Measurements from ENCODE around the gene DAGLB. TPM values are rescaled to one million over a fixed set of nuclear protein-coding genes. Genes with fewer than 3 reads are reported as not detected.

Gene DAGLB, protein sequence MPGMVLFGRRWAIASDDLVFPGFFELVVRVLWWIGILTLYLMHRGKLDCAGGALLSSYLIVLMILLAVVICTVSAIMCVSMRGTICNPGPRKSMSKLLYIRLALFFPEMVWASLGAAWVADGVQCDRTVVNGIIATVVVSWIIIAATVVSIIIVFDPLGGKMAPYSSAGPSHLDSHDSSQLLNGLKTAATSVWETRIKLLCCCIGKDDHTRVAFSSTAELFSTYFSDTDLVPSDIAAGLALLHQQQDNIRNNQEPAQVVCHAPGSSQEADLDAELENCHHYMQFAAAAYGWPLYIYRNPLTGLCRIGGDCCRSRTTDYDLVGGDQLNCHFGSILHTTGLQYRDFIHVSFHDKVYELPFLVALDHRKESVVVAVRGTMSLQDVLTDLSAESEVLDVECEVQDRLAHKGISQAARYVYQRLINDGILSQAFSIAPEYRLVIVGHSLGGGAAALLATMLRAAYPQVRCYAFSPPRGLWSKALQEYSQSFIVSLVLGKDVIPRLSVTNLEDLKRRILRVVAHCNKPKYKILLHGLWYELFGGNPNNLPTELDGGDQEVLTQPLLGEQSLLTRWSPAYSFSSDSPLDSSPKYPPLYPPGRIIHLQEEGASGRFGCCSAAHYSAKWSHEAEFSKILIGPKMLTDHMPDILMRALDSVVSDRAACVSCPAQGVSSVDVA
- total RNA-seq (ENCODE audit: low replicate concordance) = 21.2 and 27.0 TPM in 2 replicates
- long read RNA-seq, transcript DAGLB-201 (15 exons, 2,897 nt) = major isoform, 16 of 25 reads
- long read RNA-seq, partial matches to known transcripts = 4 of 25 reads
- long read RNA-seq, other reads (novel, unspliced or antisense) = 4 of 25 reads

DNA sequence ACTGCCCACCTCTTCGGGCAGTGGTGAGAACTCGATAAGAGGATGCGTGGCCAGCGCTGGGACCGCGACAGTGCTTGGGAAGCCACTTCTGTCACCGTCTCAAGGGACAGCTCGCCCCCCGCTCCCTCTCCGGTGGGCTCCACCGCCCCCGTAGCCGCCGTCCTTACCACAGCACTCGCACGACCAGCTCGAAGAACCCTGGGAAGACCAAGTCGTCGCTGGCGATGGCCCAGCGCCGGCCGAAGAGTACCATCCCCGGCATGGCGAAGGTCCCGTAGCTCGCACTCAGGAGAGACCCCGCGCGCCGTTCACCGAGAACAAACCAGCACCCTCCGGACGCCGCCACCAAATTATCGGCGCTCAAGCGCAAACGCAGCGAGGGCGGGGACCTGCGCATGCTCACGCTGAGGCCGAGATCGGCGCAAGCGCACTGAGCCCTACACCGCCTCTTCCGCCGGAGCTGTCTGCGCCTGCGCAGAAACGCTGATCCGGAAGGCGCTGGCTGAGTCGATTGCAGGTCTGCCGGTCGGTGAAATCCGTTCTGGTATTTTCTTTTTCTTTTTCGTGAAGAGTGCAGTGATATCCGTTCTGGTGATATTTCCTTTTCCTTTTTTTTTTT is at the start of gene DAGLB:
Gene DAGLB (minus strand): TSS at position 374 of the 619 bp plus-strand sequence. CDS start 112 bp downstream, at position 262.
- Mint-ChIP-seq H3K27ac (peak within 1 kb of the TSS; percentile 97), H3K4me1 (ENCODE audit: unreplicated experiment) (peaks cover 13% of the 10 kb centered on the region), H3K9me3 (no peaks in the 10 kb centered on the region), H3K27me3 (no peaks in the 10 kb centered on the region), H3K4me3 (peak within 1 kb of the TSS; percentile 90), H3K36me3 (peaks cover 14% of the 10 kb centered on the region)
- peak; percentile 97 for DNase-seq (ENCODE audit: extremely low spot score, unreplicated experiment)
- TF ChIP-seq, protein P1, sequence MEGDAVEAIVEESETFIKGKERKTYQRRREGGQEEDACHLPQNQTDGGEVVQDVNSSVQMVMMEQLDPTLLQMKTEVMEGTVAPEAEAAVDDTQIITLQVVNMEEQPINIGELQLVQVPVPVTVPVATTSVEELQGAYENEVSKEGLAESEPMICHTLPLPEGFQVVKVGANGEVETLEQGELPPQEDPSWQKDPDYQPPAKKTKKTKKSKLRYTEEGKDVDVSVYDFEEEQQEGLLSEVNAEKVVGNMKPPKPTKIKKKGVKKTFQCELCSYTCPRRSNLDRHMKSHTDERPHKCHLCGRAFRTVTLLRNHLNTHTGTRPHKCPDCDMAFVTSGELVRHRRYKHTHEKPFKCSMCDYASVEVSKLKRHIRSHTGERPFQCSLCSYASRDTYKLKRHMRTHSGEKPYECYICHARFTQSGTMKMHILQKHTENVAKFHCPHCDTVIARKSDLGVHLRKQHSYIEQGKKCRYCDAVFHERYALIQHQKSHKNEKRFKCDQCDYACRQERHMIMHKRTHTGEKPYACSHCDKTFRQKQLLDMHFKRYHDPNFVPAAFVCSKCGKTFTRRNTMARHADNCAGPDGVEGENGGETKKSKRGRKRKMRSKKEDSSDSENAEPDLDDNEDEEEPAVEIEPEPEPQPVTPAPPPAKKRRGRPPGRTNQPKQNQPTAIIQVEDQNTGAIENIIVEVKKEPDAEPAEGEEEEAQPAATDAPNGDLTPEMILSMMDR (conservative IDR thresholded peaks at IDR 0.05) = no peak

DNA sequence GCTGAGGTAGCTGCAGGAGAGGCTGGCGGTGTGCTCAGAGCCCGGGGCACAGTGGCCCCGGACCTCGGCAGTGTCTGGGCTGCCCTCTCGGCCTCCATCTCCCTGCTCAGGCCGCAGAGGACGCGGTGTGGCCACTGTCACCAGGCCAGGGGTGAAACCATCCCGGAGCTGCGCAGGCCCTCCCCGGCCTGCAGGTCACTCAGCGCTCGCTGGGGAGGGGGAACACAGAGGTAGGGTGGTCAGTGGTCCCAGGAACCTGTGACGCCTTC is 49.8 kb upstream of the DAGLB start:
- TF ChIP-seq, protein P1 (conservative IDR thresholded peaks at IDR 0.05) = no peak
- Mint-ChIP-seq H3K4me1 (ENCODE audit: unreplicated experiment) (no peaks in the 10 kb centered on the region), H3K9me3 (no peaks in the 10 kb centered on the region), H3K36me3 (no peaks in the 10 kb centered on the region), H3K27ac (no peak overlapping the region), H3K4me3 (no peak overlapping the region), H3K27me3 (no peaks in the 10 kb centered on the region)
- DNase-seq (ENCODE audit: extremely low spot score, unreplicated experiment) = no peak

DNA sequence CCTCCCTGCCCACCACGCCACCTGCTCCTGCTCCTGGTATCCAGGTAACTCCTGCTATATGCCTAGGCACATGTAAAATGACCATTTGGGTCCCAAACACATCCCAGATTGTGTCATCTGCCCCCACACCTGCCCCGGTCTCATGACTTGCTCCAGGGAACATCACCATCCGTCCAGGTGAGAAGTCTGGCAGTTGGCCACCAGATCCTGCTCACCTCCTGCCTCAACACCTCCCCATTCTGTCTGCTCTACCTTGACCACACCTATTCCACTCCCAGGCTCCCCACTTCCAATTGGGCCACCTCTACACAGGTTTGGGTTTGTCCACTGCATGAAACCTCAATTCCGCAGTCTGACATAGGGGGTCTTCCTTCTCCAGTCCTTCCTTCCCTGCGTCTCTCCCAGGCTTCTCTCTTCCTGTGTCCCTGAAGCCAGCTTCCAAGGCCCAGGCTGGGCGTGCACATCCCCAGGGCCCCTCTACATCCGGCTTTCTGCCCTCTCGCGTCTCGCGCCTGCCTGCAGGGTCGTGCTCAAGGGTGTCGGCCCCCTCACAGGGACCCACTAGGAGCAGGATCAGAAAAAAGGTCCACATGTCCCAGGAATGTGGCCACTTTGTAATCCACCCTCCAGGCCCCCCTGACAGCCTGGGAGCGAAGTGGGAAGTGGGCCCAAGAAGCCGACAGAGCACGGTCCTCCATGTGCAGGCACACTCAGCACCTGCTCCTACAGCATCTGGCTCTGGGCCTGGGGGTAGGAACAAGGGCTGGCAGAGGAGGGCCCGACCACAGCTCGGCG is 49.3 kb upstream of the DAGLB start:
- no peaks in the 10 kb centered on the region for H3K4me1 Mint-ChIP-seq (ENCODE audit: unreplicated experiment)
- H3K27ac Mint-ChIP-seq = no peak overlapping the region
- DNase-seq (ENCODE audit: extremely low spot score, unreplicated experiment) = no peak
- H3K4me3 Mint-ChIP-seq = no peak overlapping the region
- no peaks in the 10 kb centered on the region for H3K36me3 Mint-ChIP-seq
- H3K9me3 Mint-ChIP-seq = no peaks in the 10 kb centered on the region
- no peaks in the 10 kb centered on the region for H3K27me3 Mint-ChIP-seq
- TF ChIP-seq, protein P1 (conservative IDR thresholded peaks at IDR 0.05) = no peak

DNA sequence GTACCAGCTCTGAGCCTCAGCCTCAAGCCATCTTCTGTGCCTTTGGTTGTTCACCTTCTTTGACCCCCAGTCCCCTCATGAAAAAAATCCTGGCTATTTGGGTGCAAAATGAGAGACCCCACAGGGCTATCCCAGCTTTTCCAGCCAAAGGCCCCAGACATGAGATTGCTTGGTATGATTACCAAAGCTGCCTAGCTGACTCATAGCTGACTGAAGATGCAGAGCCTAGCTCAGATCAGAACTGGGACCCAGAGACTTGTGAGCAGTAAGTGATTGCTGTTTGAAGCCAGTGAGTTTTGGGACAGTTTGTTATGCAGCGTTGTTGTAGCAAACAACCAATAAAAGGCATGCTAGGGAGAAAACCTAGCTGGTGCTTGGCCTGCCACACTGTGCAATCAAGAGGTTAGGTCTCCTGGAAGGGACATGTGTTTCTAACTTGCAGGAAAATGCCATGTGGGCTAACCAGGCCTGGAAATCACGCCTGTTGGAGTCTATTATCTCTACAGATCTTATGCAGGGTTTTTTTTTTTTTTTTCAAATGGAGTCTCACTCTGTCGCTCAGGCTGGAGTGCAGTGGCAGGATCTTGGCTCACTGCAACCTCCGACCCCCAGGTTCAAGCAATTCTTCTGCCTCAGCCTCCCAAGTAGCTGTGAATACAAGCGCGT is 48.0 kb upstream of the DAGLB start:
- peaks cover 4% of the 10 kb centered on the region for H3K27me3 Mint-ChIP-seq
- no peak overlapping the region for H3K4me3 Mint-ChIP-seq
- H3K36me3 Mint-ChIP-seq = no peaks in the 10 kb centered on the region
- H3K27ac Mint-ChIP-seq = no peak overlapping the region
- no peaks in the 10 kb centered on the region for H3K9me3 Mint-ChIP-seq
- TF ChIP-seq, protein P1 (conservative IDR thresholded peaks at IDR 0.05) = no peak
- DNase-seq (ENCODE audit: extremely low spot score, unreplicated experiment) = no peak
- no peaks in the 10 kb centered on the region for H3K4me1 Mint-ChIP-seq (ENCODE audit: unreplicated experiment)

DNA sequence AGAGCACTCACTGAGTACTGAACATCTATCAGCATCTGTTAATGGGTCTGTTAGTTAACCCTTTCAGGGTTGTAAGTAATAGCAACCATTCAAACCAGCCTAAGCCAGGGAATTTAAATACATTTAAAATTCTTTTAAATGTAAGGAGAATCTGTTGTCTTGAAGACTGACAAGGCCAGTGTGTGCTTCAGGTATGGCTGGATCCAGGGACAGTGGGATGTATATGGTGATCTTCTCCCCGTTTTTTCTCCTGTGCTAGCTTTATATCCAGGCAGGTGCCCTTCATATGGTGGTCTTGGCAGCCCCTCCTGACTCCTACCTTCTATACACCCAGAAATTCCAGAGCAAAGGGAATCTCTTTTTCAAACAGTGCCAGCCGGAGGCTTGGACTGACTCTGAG is 46.6 kb upstream of the DAGLB start:
- no peak overlapping the region for H3K4me3 Mint-ChIP-seq
- peaks cover 4% of the 10 kb centered on the region for H3K27me3 Mint-ChIP-seq
- TF ChIP-seq, protein P1 (conservative IDR thresholded peaks at IDR 0.05) = no peak
- H3K9me3 Mint-ChIP-seq = no peaks in the 10 kb centered on the region
- no peak overlapping the region for H3K27ac Mint-ChIP-seq
- H3K4me1 Mint-ChIP-seq (ENCODE audit: unreplicated experiment) = no peaks in the 10 kb centered on the region
- no peaks in the 10 kb centered on the region for H3K36me3 Mint-ChIP-seq
- no peak for DNase-seq (ENCODE audit: extremely low spot score, unreplicated experiment)

Measured in type B pancreatic cell (in vitro differentiated cells).